Nephron progenitor cell (in vitro differentiated cells): ENCODE results near the gene COQ8B.

Experiments used
- DNase-seq: peaks from one replicate; pipeline ENCODE4 v3.0.0; 2021
- H3K27ac Mint-ChIP-seq: 2 replicates; pipeline ENCODE4 v1.8.0; 2021; ENCODE audit warnings: mild to moderate bottlenecking, moderate library complexity, mixed read lengths
- H3K27me3 Mint-ChIP-seq: 2 replicates; pipeline ENCODE4 v1.8.0; 2021; ENCODE audit warnings: mild to moderate bottlenecking, low read depth, mixed read lengths; ENCODE audit not compliant: poor library complexity
- H3K36me3 Mint-ChIP-seq: 2 replicates; pipeline ENCODE4 v1.8.0; 2021; ENCODE audit warnings: low read depth, mixed read lengths
- H3K4me1 Mint-ChIP-seq: 2 replicates; pipeline ENCODE4 v1.8.0; 2021; ENCODE audit warnings: mixed read lengths
- H3K4me3 Mint-ChIP-seq: 2 replicates; pipeline ENCODE4 v1.8.0; 2021; ENCODE audit warnings: mild to moderate bottlenecking, moderate library complexity, mixed read lengths
- H3K9me3 Mint-ChIP-seq: 2 replicates; pipeline ENCODE4 v1.8.0; 2021; ENCODE audit warnings: mild to moderate bottlenecking, moderate library complexity, mixed read lengths
- TF ChIP-seq, protein P1 (sequence below): fragments of 200-600 bp; sonication (generic); IDR thresholded peaks from 2 replicates; pipeline ENCODE4 v1.5.0; 2021; ENCODE audit warnings: antibody characterized with exemption

The COQ8B gene

DNA sequence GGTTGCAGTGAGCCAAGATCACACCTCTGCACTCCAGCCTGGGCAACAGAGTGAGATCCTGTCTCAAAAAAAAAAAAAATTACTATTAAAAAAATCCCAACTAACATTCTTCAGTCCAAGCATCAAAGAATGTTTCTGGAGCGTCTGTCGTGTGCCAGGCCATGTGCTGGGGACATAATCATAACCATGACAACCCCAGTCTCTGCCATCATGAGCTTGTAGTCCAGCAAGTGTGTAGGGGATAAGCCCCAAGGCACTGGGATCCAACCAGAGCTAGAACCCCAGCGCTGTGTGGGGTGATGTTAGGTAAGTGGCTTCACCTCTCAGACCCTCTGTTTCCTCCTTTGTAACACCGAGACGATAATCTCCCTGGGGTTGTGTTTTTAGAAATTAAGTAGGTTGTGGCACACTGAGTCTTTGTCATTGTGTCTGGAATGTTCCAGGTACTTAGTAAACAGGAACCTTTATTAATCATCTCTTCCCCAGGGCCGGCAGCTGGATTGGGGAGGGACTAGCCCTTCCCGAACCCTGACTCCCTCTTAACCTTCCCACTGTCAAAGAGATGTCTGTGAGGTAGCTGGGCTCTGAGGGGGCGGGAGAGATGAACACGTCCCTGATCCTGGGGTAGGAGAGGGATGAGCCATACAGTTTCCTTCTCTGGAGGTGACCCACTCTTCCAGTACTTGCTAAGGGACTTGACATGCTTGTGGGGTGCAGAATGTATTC lies 5.4 kb upstream of the COQ8B start:
- H3K9me3 Mint-ChIP-seq = peaks cover 9% of the 10 kb centered on the region
- DNase-seq = no peak
- H3K4me3 Mint-ChIP-seq = no peak overlapping the region
- no peaks in the 10 kb centered on the region for H3K27me3 Mint-ChIP-seq
- TF ChIP-seq, protein P1, sequence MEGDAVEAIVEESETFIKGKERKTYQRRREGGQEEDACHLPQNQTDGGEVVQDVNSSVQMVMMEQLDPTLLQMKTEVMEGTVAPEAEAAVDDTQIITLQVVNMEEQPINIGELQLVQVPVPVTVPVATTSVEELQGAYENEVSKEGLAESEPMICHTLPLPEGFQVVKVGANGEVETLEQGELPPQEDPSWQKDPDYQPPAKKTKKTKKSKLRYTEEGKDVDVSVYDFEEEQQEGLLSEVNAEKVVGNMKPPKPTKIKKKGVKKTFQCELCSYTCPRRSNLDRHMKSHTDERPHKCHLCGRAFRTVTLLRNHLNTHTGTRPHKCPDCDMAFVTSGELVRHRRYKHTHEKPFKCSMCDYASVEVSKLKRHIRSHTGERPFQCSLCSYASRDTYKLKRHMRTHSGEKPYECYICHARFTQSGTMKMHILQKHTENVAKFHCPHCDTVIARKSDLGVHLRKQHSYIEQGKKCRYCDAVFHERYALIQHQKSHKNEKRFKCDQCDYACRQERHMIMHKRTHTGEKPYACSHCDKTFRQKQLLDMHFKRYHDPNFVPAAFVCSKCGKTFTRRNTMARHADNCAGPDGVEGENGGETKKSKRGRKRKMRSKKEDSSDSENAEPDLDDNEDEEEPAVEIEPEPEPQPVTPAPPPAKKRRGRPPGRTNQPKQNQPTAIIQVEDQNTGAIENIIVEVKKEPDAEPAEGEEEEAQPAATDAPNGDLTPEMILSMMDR = no peak
- peaks cover 58% of the 10 kb centered on the region for H3K36me3 Mint-ChIP-seq
- peak overlapping the region; percentile 54 for H3K27ac Mint-ChIP-seq
- peaks cover 45% of the 10 kb centered on the region for H3K4me1 Mint-ChIP-seq

DNA sequence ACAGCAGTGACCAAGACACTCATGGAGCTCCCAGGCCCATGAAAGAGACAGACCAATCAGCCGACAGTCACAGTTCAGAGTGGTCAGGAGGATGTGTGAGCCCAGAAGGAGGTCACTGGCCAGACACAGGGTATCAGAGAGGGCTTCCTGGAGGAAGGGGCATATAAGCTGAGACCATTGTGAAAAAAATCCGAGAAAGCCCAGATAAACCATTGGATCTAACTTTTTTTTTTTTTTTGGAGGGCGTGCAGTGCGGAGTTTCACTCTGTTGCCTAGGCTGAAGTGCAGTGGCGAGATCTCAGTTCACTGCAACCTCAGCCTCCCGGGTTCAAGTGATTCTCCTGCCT lies 4.4 kb upstream of the COQ8B start:
- DNase-seq = no peak
- H3K4me1 Mint-ChIP-seq = peaks cover 48% of the 10 kb centered on the region
- H3K36me3 Mint-ChIP-seq = peaks cover 50% of the 10 kb centered on the region
- TF ChIP-seq, protein P1 = no peak
- H3K27me3 Mint-ChIP-seq = no peaks in the 10 kb centered on the region
- H3K4me3 Mint-ChIP-seq = peak overlapping the region; percentile 61
- peaks cover 9% of the 10 kb centered on the region for H3K9me3 Mint-ChIP-seq
- H3K27ac Mint-ChIP-seq = peak overlapping the region; percentile 39

DNA sequence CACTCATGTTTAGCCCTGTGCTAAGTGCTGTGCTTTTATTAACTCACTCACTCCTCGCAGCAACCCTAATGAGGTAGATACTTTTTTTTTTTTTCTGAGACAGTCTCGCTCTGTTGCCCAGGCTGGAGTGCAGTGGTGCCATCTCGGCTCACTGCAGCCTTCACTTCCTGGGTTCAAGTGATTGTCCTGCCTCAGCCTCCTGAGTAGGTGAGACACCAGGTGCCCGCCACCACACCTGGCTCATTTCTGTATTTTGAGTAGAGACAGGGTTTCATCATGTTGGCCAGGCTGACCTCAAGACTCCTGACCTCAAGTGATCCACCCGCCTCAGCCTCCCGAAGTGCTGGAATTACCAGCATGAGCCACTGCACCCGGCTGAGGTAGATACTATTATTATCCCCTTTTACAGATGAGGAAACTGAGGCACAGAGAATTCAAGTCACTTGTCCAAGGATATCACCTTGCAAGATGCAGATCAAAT lies 2.8 kb upstream of the COQ8B start:
- Mint-ChIP-seq H3K9me3 (peaks cover 9% of the 10 kb centered on the region), H3K36me3 (peaks cover 34% of the 10 kb centered on the region), H3K4me1 (peaks cover 65% of the 10 kb centered on the region), H3K27me3 (no peaks in the 10 kb centered on the region), H3K27ac (no peak overlapping the region), H3K4me3 (peak overlapping the region; percentile 90)
- DNase-seq = no peak
- TF ChIP-seq, protein P1 = no peak

DNA sequence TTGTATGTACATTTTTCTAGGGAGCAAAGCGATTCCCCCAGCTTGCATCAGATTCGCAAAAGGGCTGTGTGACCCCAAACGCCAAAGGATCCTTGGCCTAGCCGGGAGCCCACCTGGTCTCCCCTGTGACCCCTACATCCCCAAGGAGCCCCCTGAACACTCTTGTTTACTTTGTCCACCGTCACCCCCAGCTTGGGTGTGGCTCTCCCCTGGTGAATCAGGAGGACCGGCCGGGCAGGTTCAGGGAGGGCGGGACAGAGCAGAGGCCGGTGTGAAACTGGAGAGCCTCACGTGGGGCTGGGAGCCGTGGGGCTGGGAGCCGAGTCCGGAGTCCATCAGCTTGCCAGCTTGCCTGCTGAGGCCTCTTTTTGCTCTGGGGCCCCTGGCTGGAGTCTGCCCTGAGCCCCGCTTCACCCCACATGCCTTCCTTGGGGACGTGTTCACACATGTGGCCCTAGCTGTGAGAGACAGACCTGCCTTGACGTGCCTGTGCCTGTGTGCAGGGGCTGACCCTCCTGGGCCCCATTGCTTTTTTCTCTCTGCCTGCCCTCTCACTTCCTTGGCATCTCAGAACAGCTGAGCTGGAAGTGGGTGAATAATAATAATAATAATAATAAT lies 2.2 kb upstream of the COQ8B start:
- Mint-ChIP-seq H3K36me3 (peaks cover 30% of the 10 kb centered on the region), H3K4me1 (peaks cover 69% of the 10 kb centered on the region), H3K27me3 (no peaks in the 10 kb centered on the region), H3K9me3 (peaks cover 7% of the 10 kb centered on the region), H3K4me3 (peak overlapping the region; percentile 90), H3K27ac (no peak overlapping the region)
- TF ChIP-seq, protein P1 = no peak
- peak; percentile 57 for DNase-seq

DNA sequence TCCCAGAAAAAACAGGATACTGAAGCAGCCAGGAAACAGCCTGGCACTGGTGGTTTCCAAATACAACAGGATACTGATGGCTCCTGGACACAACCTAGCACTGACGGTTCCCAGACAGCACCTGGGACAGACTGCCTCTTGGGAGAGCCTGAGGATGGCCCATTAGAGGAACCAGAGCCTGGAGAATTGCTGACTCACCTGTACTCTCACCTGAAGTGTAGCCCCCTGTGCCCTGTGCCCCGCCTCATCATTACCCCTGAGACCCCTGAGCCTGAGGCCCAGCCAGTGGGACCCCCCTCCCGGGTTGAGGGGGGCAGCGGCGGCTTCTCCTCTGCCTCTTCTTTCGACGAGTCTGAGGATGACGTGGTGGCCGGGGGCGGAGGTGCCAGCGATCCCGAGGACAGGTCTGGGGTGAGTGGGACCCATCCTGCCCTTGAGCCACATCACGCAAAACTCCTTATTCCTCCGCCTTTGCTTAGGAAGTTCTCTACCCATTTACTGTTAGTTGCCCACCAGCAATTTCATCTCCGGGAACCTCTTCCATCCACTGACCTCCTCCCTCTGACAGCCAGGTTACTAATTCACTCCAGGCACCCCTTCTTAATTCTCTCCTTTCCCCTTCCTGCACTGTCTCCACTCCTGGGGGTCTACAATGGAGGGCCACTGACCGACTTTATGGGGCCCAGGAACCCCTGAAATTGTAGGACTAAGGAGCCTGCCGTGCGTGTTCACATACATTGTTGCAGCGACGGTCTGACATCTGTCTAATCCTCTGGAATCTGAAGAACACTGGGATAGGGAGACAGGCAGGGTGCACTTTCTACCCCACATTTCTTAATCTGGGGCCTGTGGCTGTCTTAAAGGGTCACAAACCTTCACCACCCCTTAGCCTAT lies 1.4 kb upstream of the COQ8B start:
- H3K27me3 Mint-ChIP-seq = no peaks in the 10 kb centered on the region
- H3K36me3 Mint-ChIP-seq = peaks cover 25% of the 10 kb centered on the region
- peaks cover 73% of the 10 kb centered on the region for H3K4me1 Mint-ChIP-seq
- peak overlapping the region; percentile 29 for H3K27ac Mint-ChIP-seq
- DNase-seq = no peak
- TF ChIP-seq, protein P1 = no peak
- no peaks in the 10 kb centered on the region for H3K9me3 Mint-ChIP-seq
- peak overlapping the region; percentile 90 for H3K4me3 Mint-ChIP-seq
